GM12874 (cell line): ENCODE results near the gene DSTN.

Source experiments
- CTCF ChIP-seq: IDR thresholded peaks from 2 replicates; pipeline ENCODE4 v1.5.1; 2011; ENCODE audit warnings: low read depth, mild to moderate bottlenecking, control low read depth, low read length, moderate library complexity; ENCODE audit not compliant: insufficient read depth

DSTN gene

DNA sequence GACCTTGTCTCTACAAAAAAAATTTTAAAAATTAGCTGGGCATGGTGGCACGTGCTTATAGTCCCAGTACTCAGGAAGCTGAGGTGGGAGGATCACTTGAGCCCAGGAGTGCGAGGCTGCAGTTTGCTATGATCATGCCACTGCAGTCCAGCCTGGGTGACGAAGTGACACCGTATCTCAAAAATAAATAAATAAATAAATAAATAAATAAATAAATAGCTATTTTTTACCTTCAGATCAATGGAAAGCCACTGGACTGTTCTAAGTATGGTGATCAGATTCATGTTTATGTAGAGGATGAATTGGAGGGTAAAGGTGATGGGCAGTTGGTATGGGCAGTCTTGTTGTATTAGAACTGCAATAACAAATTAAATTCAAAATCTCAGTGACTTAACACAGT lies 24.0 kb downstream of the DSTN start:
- TF ChIP-seq CTCF, result no peak

DNA sequence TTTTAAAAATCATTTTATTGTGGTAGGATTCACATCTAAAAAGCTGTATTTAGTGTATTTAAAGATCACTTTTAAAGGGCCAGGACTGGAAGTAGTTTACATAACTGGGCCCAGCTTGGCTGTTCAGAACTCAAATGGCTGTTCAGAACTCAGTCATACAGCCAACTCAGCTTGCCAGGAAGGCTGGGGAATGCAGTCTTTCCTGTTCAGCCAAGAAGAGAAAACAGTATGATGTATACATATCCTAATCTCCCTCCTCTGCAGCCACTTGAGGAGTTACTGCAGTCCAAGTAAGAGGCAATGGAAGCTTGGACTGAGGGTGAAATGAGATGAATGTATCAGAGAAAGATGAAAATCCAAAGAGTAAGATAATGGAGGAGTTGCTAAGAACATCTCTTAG lies 24.6 kb downstream of the DSTN start:
- TF ChIP-seq CTCF, result no peak

GRCh38 chr20:17595856-17596255 lies 26.0 kb downstream of the DSTN start:
- no peak for TF ChIP-seq CTCF

- TF ChIP-seq CTCF, result no peak
Observed at GRCh38 chr20:17598013-17598550, 28.2 kb downstream of the DSTN start.

- TF ChIP-seq CTCF, result no peak
Observed at GRCh38 chr20:17601957-17602356, 32.1 kb downstream of the DSTN start.

- TF ChIP-seq CTCF, result no peak
Observed at GRCh38 chr20:17602493-17602892, 32.6 kb downstream of the DSTN start.

- no peak for TF ChIP-seq CTCF
Observed at GRCh38 chr20:17605131-17605660, 35.3 kb downstream of the DSTN start.

DNA sequence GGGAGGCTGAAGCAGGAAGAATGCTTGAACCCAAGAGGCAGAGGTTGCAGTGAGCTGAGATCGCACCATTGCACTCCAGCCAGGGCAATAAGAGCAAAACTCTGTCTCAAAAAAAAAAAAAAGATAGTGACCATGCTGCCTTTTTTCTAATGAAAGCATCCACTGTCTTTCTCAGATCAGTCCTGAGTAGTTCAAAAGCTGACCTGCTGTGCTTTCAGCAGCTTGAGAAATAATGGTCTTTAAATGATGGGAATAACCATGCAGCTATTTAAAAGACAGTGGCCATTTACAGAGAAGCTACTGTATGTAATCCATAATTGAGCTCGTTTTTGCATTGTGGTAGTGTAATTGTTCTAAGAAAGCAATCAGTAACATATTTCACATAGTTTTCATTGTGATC lies 36.1 kb downstream of the DSTN start:
- TF ChIP-seq CTCF, result no peak
